Mesendoderm (in vitro differentiated cells): ENCODE measurements around the gene TSEN54.

ENCODE experiments used
- DNase-seq: peaks from one replicate; pipeline ENCODE4 v3.0.0; 2013
- H2AK5ac ChIP-seq: 2 replicates; pipeline ENCODE4 v1.6.1; 2013; ENCODE audit warnings: low read length, inconsistent platforms
- H2BK120ac ChIP-seq: 2 replicates; pipeline ENCODE4 v1.6.1; 2013; ENCODE audit warnings: low read depth, mild to moderate bottlenecking, low read length, moderate library complexity, mixed read lengths
- H2BK15ac ChIP-seq: replicated peaks from 2 replicates; pipeline ENCODE4 v1.6.1; 2013; ENCODE audit warnings: low read depth, mild to moderate bottlenecking, moderate library complexity
- H2BK5ac ChIP-seq: 2 replicates; pipeline ENCODE4 v1.6.1; 2013; ENCODE audit warnings: low read length, inconsistent platforms
- H3K18ac ChIP-seq: 2 replicates; pipeline ENCODE4 v1.6.1; 2013; ENCODE audit warnings: mild to moderate bottlenecking, low read length, mixed read lengths
- H3K23ac ChIP-seq: one replicate; pipeline ENCODE4 v1.6.1; 2013; ENCODE audit warnings: low read length
- H3K27ac ChIP-seq: 2 replicates; pipeline ENCODE4 v1.5.1; 2013; ENCODE audit warnings: low read depth, mild to moderate bottlenecking, inconsistent platforms, low read length, moderate library complexity
- H3K27me3 ChIP-seq: 2 replicates; pipeline ENCODE4 v1.6.1; 2013; ENCODE audit warnings: low read length, control low read depth, mild to moderate bottlenecking, inconsistent platforms; ENCODE audit not compliant: insufficient read depth, poor library complexity
- H3K36me3 ChIP-seq: 2 replicates; pipeline ENCODE4 v1.6.1; 2013; ENCODE audit warnings: low read length, inconsistent platforms; ENCODE audit not compliant: control insufficient read depth, insufficient read depth
- H3K4ac ChIP-seq: one replicate; pipeline ENCODE4 v1.6.1; 2013; ENCODE audit warnings: low read depth, mild to moderate bottlenecking, low read length, moderate library complexity
- H3K4me1 ChIP-seq: 2 replicates; pipeline ENCODE4 v1.6.1; 2013; ENCODE audit warnings: low read depth, low read length, inconsistent platforms; ENCODE audit not compliant: control insufficient read depth
- H3K4me2 ChIP-seq: 2 replicates; pipeline ENCODE4 v1.6.1; 2013; ENCODE audit warnings: low read length
- H3K4me3 ChIP-seq: 2 replicates; pipeline ENCODE4 v1.5.1; 2013; ENCODE audit warnings: mild to moderate bottlenecking, low read length
- H3K56ac ChIP-seq: one replicate; pipeline ENCODE4 v1.6.1; 2013; ENCODE audit warnings: low read length
- H3K79me1 ChIP-seq: 2 replicates; pipeline ENCODE4 v1.6.1; 2013; ENCODE audit warnings: low read length, inconsistent platforms
- H3K79me2 ChIP-seq: 2 replicates; pipeline ENCODE4 v1.6.1; 2013; ENCODE audit warnings: mild to moderate bottlenecking, low read length; ENCODE audit not compliant: control insufficient read depth, insufficient read depth
- H3K9ac ChIP-seq: 2 replicates; pipeline ENCODE4 v1.6.1; 2013; ENCODE audit warnings: low read length, inconsistent platforms
- H4K5ac ChIP-seq: one replicate; pipeline ENCODE4 v1.6.1; 2013; ENCODE audit warnings: low read length
- H4K8ac ChIP-seq: one replicate; pipeline ENCODE4 v1.6.1; 2013; ENCODE audit warnings: low read depth, mild to moderate bottlenecking, control low read depth, low read length, moderate library complexity
- whole genome bisulfite sequencing: extraction: QIAGEN DNeasy Blood & Tissue Kit; methylation state at CpG from one replicate; pipeline ENCODE4 v1.1.7; 2013; ENCODE audit warnings: low lambda C conversion rate, missing lambda C conversion rate; ENCODE audit not compliant: insufficient coverage; ENCODE audit errors: extremely low coverage; 5-methylcytosine and 5-hydroxymethylcytosine counted together

Gene TSEN54

DNA sequence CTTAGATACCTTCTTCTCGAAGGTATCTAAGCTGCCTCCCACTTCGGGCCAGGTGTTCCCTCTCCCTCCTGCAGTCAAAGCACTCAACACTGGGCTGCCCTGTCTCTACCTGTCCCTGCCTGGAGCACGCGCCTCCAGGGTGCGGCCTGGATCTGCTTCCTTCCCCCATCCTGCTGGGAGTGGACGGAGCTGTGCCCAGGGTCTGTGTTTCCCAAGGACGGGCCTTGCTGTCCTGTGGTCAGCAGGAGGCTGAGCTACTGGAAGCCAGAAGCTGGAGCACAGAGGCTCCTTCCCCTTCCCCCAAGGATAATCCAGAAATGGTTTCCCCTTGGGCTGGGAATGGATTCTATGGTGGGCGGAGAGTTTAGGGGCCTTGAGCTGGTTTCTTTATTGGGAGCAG, 25.9 kb downstream of the TSEN54 start:
- H2BK120ac ChIP-seq: no peak overlapping the region
- H3K56ac ChIP-seq: no peak overlapping the region
- H2BK15ac ChIP-seq: no peak overlapping the region
- no peak overlapping the region for H3K18ac ChIP-seq
- WGBS: no CpG with 5 or more reads among the region's 8 CpGs
- H2AK5ac ChIP-seq: no peak overlapping the region
- H3K79me1 ChIP-seq: no peaks in the 10 kb centered on the region
- H3K4me2 ChIP-seq: no peak overlapping the region
- no peak for DNase-seq
- no peaks in the 10 kb centered on the region for H3K4me1 ChIP-seq
- no peak overlapping the region for H2BK5ac ChIP-seq
- H3K23ac ChIP-seq: no peak overlapping the region
- H3K36me3 ChIP-seq: no peaks in the 10 kb centered on the region
- no peaks in the 10 kb centered on the region for H3K27me3 ChIP-seq
- no peak overlapping the region for H4K8ac ChIP-seq
- no peak overlapping the region for H3K4me3 ChIP-seq
- H3K4ac ChIP-seq: no peak overlapping the region
- H3K79me2 ChIP-seq: no peaks in the 10 kb centered on the region
- no peak overlapping the region for H3K9ac ChIP-seq
- no peak overlapping the region for H4K5ac ChIP-seq
- H3K27ac ChIP-seq: no peak overlapping the region

GRCh38 chr17:75542728-75543336, 26.5 kb downstream of the TSEN54 start:
- Histone ChIP-seq H2AK5ac (no peak overlapping the region), H4K8ac (no peak overlapping the region), H3K36me3 (no peaks in the 10 kb centered on the region), H3K27ac (no peak overlapping the region), H4K5ac (no peak overlapping the region), H3K23ac (no peak overlapping the region), H3K27me3 (no peaks in the 10 kb centered on the region), H3K4me3 (no peak overlapping the region), H3K4me1 (no peaks in the 10 kb centered on the region), H3K79me1 (no peaks in the 10 kb centered on the region), H3K18ac (no peak overlapping the region), H2BK120ac (no peak overlapping the region), H3K4ac (no peak overlapping the region), H2BK15ac (no peak overlapping the region), H3K79me2 (no peaks in the 10 kb centered on the region), H3K9ac (no peak overlapping the region), H2BK5ac (no peak overlapping the region), H3K4me2 (no peak overlapping the region), H3K56ac (no peak overlapping the region)
- DNase-seq: no peak
- no CpG with 5 or more reads among the region's 15 CpGs for WGBS

DNA sequence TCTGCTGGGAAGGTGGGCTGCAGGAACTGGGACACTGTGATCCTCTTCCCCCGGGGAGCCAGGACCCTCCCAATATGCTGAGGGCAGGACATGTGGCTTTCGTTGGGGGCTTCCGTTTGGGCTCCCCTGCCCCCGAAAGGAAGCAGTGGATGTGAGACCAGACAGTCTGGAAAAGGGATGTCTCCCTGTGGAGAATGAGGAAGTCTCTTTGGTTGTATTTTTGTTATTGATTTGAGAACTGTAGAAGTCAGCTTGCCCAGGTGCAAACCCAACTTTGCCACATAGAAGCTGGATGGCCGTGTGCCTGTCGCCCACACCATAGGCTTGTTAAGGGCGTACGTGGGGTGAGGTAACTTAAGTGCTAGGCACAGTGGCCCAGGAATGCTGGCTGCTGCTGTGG, 27.9 kb downstream of the TSEN54 start:
- Histone ChIP-seq H2AK5ac (no peak overlapping the region), H3K27ac (no peak overlapping the region)

DNA sequence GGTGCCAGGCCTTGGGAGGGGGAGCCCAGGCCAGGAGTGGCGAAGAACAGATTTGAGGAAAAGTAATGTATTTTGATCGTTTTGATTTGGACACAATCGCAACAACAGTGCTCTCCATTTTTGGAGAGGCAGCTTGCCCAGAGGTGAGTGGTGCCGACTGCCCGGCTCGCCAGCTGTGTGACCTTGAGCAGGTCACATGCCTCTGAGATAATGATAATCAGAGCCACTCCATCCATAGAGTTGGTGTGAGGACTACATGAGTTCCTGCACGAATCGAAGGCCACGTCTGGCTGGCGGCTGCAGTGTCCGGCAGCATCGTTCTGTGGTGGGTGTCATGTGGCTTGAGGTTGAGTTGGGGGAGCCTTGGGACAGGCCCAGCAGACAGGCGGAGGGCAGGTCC, 29.9 kb downstream of the TSEN54 start:
- no peak for DNase-seq
- WGBS: no CpG with 5 or more reads among the region's 13 CpGs
- Histone ChIP-seq H3K23ac (no peak overlapping the region), H3K79me1 (peaks cover 1% of the 10 kb centered on the region), H3K4me1 (peaks cover 5% of the 10 kb centered on the region), H2BK15ac (no peak overlapping the region), H3K4me3 (no peak overlapping the region), H3K27me3 (no peaks in the 10 kb centered on the region), H3K9ac (no peak overlapping the region), H3K56ac (no peak overlapping the region), H3K18ac (no peak overlapping the region), H4K8ac (no peak overlapping the region), H3K4ac (no peak overlapping the region), H3K36me3 (no peaks in the 10 kb centered on the region), H2BK5ac (no peak overlapping the region), H3K27ac (no peak overlapping the region), H3K79me2 (no peaks in the 10 kb centered on the region), H2AK5ac (no peak overlapping the region), H3K4me2 (no peak overlapping the region), H4K5ac (no peak overlapping the region), H2BK120ac (no peak overlapping the region)

More for the DNA sequence above, 27.9 kb downstream of the TSEN54 start:
- no peak overlapping the region for H3K4ac ChIP-seq
- DNase-seq: no peak
- H3K79me1 ChIP-seq: peaks cover 1% of the 10 kb centered on the region
- no peak overlapping the region for H2BK5ac ChIP-seq
- no peak overlapping the region for H3K4me3 ChIP-seq
- no peak overlapping the region for H2BK120ac ChIP-seq
- peaks cover 3% of the 10 kb centered on the region for H3K4me1 ChIP-seq
- H3K36me3 ChIP-seq: no peaks in the 10 kb centered on the region
- H3K27me3 ChIP-seq: no peaks in the 10 kb centered on the region
- H3K79me2 ChIP-seq: no peaks in the 10 kb centered on the region
- H3K18ac ChIP-seq: no peak overlapping the region
- H3K23ac ChIP-seq: no peak overlapping the region
- no peak overlapping the region for H4K5ac ChIP-seq
- WGBS: no CpG with 5 or more reads among the region's 8 CpGs
- no peak overlapping the region for H2BK15ac ChIP-seq
- H3K9ac ChIP-seq: no peak overlapping the region
- H4K8ac ChIP-seq: no peak overlapping the region
- no peak overlapping the region for H3K4me2 ChIP-seq
- H3K56ac ChIP-seq: no peak overlapping the region

DNA sequence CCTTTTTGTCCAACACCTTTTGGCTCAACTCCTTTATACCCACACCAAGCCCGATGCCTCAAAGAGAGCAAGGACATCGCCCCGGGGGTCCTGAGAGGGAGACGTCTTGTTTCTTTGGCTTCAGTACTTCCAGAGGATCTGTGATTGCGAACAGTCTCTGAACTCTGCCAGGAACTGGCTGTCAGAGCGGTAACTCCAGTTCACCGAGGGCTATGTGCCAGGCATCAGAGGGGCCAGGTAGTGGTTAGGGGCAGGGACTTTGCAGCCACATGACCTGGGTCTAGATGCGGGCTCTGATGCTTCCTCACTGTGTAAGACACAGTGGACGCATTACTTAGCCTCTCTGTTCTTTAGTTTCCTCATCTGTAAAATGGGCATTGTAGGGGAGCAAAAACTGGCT, 30.8 kb downstream of the TSEN54 start:
- peaks cover 5% of the 10 kb centered on the region for H3K4me1 ChIP-seq
- H3K4me3 ChIP-seq: no peak overlapping the region
- no peaks in the 10 kb centered on the region for H3K27me3 ChIP-seq
- no peak overlapping the region for H3K23ac ChIP-seq
- H3K36me3 ChIP-seq: no peaks in the 10 kb centered on the region
- no peak overlapping the region for H3K27ac ChIP-seq
- H3K9ac ChIP-seq: no peak overlapping the region
- no peak overlapping the region for H2BK15ac ChIP-seq
- H3K18ac ChIP-seq: no peak overlapping the region
- no peaks in the 10 kb centered on the region for H3K79me2 ChIP-seq
- WGBS: no CpG with 5 or more reads among the region's 9 CpGs
- H4K8ac ChIP-seq: no peak overlapping the region
- no peak overlapping the region for H3K4ac ChIP-seq
- no peak for DNase-seq
- H3K56ac ChIP-seq: no peak overlapping the region
- no peak overlapping the region for H2BK5ac ChIP-seq
- H3K4me2 ChIP-seq: no peak overlapping the region
- no peak overlapping the region for H2AK5ac ChIP-seq
- H4K5ac ChIP-seq: no peak overlapping the region
- H3K79me1 ChIP-seq: peaks cover 1% of the 10 kb centered on the region
- H2BK120ac ChIP-seq: no peak overlapping the region

DNA sequence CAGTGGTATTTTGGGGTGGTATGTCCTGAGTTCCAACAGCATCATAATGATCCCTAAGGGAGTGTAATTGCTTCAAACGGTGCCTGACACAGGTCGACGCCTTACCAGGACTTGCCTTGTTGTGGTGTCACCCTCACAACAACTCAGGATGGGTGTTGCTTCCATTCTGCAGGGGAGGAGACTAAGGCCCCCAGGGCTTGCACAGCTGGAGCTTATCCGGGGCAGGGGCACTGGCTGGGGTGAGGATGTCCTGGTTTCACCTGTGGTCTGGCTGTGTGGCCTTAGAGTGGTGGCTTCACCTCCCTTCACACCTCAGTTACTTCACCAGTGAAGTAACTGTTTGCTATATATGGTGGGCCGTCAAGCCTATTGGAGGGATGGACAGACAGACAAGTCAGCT, 32.5 kb downstream of the TSEN54 start:
- Histone ChIP-seq H3K36me3 (no peaks in the 10 kb centered on the region), H4K8ac (no peak overlapping the region), H2BK120ac (no peak overlapping the region), H3K79me1 (peaks cover 1% of the 10 kb centered on the region), H3K18ac (no peak overlapping the region), H4K5ac (no peak overlapping the region), H3K4me2 (no peak overlapping the region), H2BK5ac (no peak overlapping the region), H3K4me1 (peaks cover 7% of the 10 kb centered on the region), H2BK15ac (no peak overlapping the region), H3K4me3 (no peak overlapping the region), H3K27ac (no peak overlapping the region), H3K23ac (no peak overlapping the region), H3K79me2 (no peaks in the 10 kb centered on the region), H3K56ac (no peak overlapping the region), H3K27me3 (no peaks in the 10 kb centered on the region), H3K9ac (peak overlapping the region; percentile 51), H2AK5ac (peak overlapping the region; percentile 82), H3K4ac (no peak overlapping the region)
- no CpG with 5 or more reads among the region's 5 CpGs for WGBS
- no peak for DNase-seq
